ENCODE measurements around the gene ZNF248. TPM values are rescaled to one million over a fixed set of nuclear protein-coding genes. Genes with fewer than 3 reads are reported as not detected.

ZNF248 gene
- total RNA-seq, result 75.1 TPM

DNA sequence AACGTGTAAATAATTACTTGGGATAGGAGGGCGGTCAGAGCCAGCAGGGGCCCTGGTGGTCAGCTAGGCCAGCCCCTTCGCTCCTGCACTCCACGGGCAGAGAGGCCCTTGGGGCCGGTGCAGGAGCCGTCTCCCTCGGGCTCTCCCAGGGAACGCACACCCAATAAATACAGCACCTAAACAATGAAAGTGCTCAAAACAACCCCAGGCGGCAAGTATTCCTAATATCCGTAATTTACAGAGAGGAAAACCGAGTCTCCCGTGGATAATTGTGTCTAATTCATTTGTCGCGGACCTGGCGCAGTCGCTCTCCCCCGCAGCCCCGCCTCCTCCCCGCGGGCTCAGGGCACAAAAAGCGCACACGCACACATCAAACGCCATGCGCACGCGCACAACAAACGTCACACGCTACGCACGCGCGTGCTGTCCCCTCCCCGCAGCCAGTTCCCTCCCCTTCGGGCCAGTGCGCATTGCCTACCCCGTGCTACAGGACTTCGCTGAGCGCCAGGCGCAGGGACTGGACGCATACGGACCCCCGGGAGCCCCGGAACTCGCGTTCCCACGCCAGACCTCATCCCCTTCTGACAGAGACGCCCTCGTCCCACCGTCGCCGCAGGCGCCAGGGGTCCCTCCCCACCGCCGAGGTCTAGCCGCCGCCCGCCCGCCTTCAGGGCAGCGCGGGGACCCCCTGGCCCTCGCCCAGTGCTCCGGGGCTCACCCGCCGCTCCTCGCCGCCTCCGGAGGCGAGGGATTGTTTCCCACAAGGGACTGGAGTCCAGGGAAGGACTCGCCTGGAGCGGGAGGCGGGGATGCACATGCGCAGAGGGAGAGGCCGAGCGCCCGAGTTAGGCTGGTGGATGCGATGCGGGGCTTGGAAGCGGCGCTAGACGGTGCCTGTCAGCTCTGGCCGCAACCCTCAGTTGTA is at the start of gene ZNF248:
Gene ZNF248, minus strand, starts transcription at position 324 of the 925 bp plus-strand sequence. CDS start 1,300 bp downstream, outside the sequence.

Other genes with a start within 250 kb of the ZNF248 start
- gene ZNF25, start 119.0 kb upstream of the ZNF248 start, total RNA-seq, result 60.7 TPM
- 95.2 TPM for gene ZNF33A, start 153.1 kb upstream of the ZNF248 start, total RNA-seq
- gene ZNF37A, start 236.7 kb upstream of the ZNF248 start, total RNA-seq, result 56.0 TPM